GM12892 (cell line): ENCODE data around the gene CDH23.

ENCODE experiments used
- POLR2A ChIP-seq: IDR thresholded peaks from 2 replicates; pipeline ENCODE4 v1.6.1; 2011; ENCODE audit warnings: low read depth, low read length, control low read depth
- TAF1 ChIP-seq: IDR thresholded peaks from 2 replicates; pipeline ENCODE4 v1.6.1; 2011; ENCODE audit warnings: low read depth, mild to moderate bottlenecking, control low read depth, low read length, borderline replicate concordance

DNA sequence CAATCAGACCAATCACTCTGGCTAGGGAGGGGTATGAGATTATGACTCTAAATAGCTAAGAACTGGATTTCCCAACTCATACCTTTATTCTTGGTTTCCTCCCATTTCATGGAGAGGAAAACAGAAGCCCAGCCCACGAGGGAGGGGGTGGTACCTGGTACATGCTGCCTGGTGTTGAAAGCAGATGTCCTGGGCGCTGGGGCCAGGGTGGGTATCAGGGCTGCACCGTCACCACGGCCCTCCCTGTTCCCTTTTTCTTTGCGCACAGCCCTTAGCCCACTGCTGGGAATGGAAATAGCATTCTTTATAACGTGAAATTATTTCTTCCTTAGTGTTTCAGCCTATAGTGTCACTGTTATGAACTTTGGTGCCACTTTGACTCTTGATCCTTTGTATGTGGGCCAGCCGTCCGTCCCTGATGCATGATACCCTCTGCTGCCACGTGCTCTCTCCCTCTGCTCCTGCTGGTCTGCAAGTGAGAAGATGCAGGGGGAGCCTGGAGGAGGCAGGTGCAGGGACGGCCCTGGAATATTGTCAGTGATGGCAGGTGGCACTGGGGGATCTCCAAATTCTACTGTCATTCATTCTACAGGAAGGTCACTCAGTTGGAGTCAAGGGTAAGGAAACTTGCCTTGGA lies 158.5 kb downstream of the CDH23 start:
- no peak for TF ChIP-seq TAF1
- no peak for TF ChIP-seq POLR2A
